Tongue (tissue), 2 donors: ENCODE results near the gene DSG3. TPM values are rescaled to one million over a fixed set of nuclear protein-coding genes. Genes with fewer than 3 reads are reported as not detected.
A peak's percentile ranks its signal among the peaks of the same experiment; 100 is the strongest.
"Not testable (repeated sequence)": the region's sequence is repeated elsewhere in the genome, so short reads cannot be mapped to it uniquely, and the experiment has no call there.

Experiments used
- DNase-seq: peaks from one replicate; pipeline ENCODE4 v3.0.0-alpha.2; 2015
- total RNA-seq: library from RNA; depleted of rRNA; stranded (reverse); fragments of >200 nt; gene quantifications from one replicate; pipeline ENCODE4 v1.2.3, GENCODE V29; 2014

The DSG3 gene
- total RNA-seq, 1 donor from 2014 or later: 32.3 TPM

- DNase-seq: no peak
Measured at GRCh38 chr18:31493941-31494340, 46.4 kb downstream of the DSG3 start.

- DNase-seq: not testable (repeated sequence)
Measured at GRCh38 chr18:31494705-31495244, 47.2 kb downstream of the DSG3 start.

- peak; percentile 12 for DNase-seq
Measured at GRCh38 chr18:31497404-31497835, 49.9 kb downstream of the DSG3 start.

GRCh38 chr18:31497836-31498573 lies 50.5 kb downstream of the DSG3 start, which contains the start of gene DSG2:
TSS of gene DSG2 (plus strand) at chr18:31498177. CDS start at chr18:31498252, 75 bp downstream.
- peak; percentile 74 for DNase-seq

- peak; percentile 53 for DNase-seq
Measured at GRCh38 chr18:31498574-31499524, 51.3 kb downstream of the DSG3 start.

- DNase-seq: no peak
Measured at GRCh38 chr18:31500051-31500688, 52.6 kb downstream of the DSG3 start.

- DNase-seq: no peak
Measured at GRCh38 chr18:31503011-31503410, 55.5 kb downstream of the DSG3 start.

GRCh38 chr18:31504455-31505147 lies 57.1 kb downstream of the DSG3 start:
- no peak for DNase-seq

- DNase-seq: no peak
Measured at GRCh38 chr18:31505156-31505555, 57.6 kb downstream of the DSG3 start.

GRCh38 chr18:31506024-31506742 lies 58.6 kb downstream of the DSG3 start:
- DNase-seq: peak; percentile 20

- not testable (repeated sequence) for DNase-seq
Measured at GRCh38 chr18:31507124-31507523, 59.6 kb downstream of the DSG3 start.

- no peak for DNase-seq
Measured at GRCh38 chr18:31508781-31509180, 61.2 kb downstream of the DSG3 start.

- DNase-seq: no peak
Measured at GRCh38 chr18:31509571-31509970, 62.0 kb downstream of the DSG3 start.

- no peak for DNase-seq
Measured at GRCh38 chr18:31510319-31510718, 62.8 kb downstream of the DSG3 start.

- no peak for DNase-seq
Measured at GRCh38 chr18:31511098-31511497, 63.6 kb downstream of the DSG3 start.

GRCh38 chr18:31512203-31512764 lies 64.7 kb downstream of the DSG3 start:
- DNase-seq: no peak

GRCh38 chr18:31513189-31513935 lies 65.8 kb downstream of the DSG3 start:
- DNase-seq: no peak

GRCh38 chr18:31516437-31516836 lies 68.9 kb downstream of the DSG3 start:
- no peak for DNase-seq

GRCh38 chr18:31526374-31526773 lies 78.8 kb downstream of the DSG3 start:
- no peak for DNase-seq
